Measurements from ENCODE around the gene FGD4.
A peak's percentile ranks its signal among the peaks of the same experiment; 100 is the strongest.

FGD4 gene

GRCh38 chr12:32448586-32448985 is 49.2 kb downstream of the FGD4 start:
- TF ChIP-seq TCF12 (IDR thresholded peaks at IDR 0.05; ENCODE audit: low read depth) = no peak
- no peak for TF ChIP-seq FOXM1 (IDR thresholded peaks at IDR 0.05; ENCODE audit: borderline replicate concordance, low read depth)
- TF ChIP-seq EGR1 (IDR thresholded peaks at IDR 0.05) = no peak
- TF ChIP-seq REST (IDR thresholded peaks at IDR 0.05; ENCODE audit: low read depth) = no peak
- no peak for TF ChIP-seq RAD21 (IDR thresholded peaks at IDR 0.05; ENCODE audit: low read depth)
- TF ChIP-seq TAF1 (IDR thresholded peaks at IDR 0.05; ENCODE audit: low read depth) = no peak
- TF ChIP-seq CEBPB (IDR thresholded peaks at IDR 0.05) = no peak
- no peak for TF ChIP-seq EP300 (IDR thresholded peaks at IDR 0.05; ENCODE audit: borderline replicate concordance)
- TF ChIP-seq CREB1 (IDR thresholded peaks at IDR 0.05; ENCODE audit: low read depth) = no peak

GRCh38 chr12:32450363-32450762 is 51.0 kb downstream of the FGD4 start:
- TF ChIP-seq RAD21 (IDR thresholded peaks at IDR 0.05; ENCODE audit: low read depth) = no peak
- no peak for TF ChIP-seq YY1 (IDR thresholded peaks at IDR 0.05; ENCODE audit: low read depth)
- no peak for TF ChIP-seq NFIC (IDR thresholded peaks at IDR 0.05)
- TF ChIP-seq MAX (IDR thresholded peaks at IDR 0.05) = no peak

DNA sequence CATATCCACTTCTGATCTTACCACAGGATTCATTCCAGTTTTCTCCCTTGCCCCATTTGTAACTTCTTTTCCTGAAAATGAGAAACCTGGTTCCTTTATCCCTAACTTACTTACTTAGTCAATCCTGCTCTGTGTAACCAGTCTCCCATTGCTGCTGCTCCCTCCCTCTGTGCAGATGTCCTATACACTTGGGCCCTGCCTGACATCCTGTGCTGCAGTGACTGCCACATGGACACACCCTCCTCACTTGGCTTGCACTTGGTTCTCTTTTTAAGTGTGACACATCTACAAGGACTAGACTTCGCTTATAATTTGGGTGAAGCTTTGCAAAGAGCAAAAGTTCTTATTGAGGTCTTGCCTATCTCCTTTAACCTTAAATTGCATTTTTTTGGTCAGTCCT is 51.4 kb downstream of the FGD4 start:
- TF ChIP-seq RAD21 (IDR thresholded peaks at IDR 0.05; ENCODE audit: low read depth) = no peak
- TF ChIP-seq CREB1 (IDR thresholded peaks at IDR 0.05; ENCODE audit: low read depth) = no peak
- TF ChIP-seq CEBPB (IDR thresholded peaks at IDR 0.05) = no peak
- TF ChIP-seq TEAD4 (IDR thresholded peaks at IDR 0.05) = no peak
- TF ChIP-seq MAX (IDR thresholded peaks at IDR 0.05) = no peak
- no peak for TF ChIP-seq YY1 (IDR thresholded peaks at IDR 0.05; ENCODE audit: low read depth)
- TF ChIP-seq EGR1 (IDR thresholded peaks at IDR 0.05) = no peak
- no peak for TF ChIP-seq FOXM1 (IDR thresholded peaks at IDR 0.05; ENCODE audit: borderline replicate concordance, low read depth)

- TF ChIP-seq EP300 (IDR thresholded peaks at IDR 0.05; ENCODE audit: borderline replicate concordance) (no peak), FOXM1 (IDR thresholded peaks at IDR 0.05; ENCODE audit: borderline replicate concordance, low read depth) (no peak), MAX (IDR thresholded peaks at IDR 0.05) (no peak), ZBTB7A (IDR thresholded peaks at IDR 0.05; ENCODE audit: low read depth) (no peak), EGR1 (IDR thresholded peaks at IDR 0.05) (no peak), CEBPB (IDR thresholded peaks at IDR 0.05) (no peak), TCF12 (IDR thresholded peaks at IDR 0.05; ENCODE audit: low read depth) (no peak), RAD21 (IDR thresholded peaks at IDR 0.05; ENCODE audit: low read depth) (no peak), YY1 (IDR thresholded peaks at IDR 0.05; ENCODE audit: low read depth) (no peak), REST (IDR thresholded peaks at IDR 0.05; ENCODE audit: low read depth) (no peak), TAF1 (IDR thresholded peaks at IDR 0.05; ENCODE audit: low read depth) (no peak), USF1 (IDR thresholded peaks at IDR 0.05) (no peak), CREB1 (IDR thresholded peaks at IDR 0.05; ENCODE audit: low read depth) (no peak), NFIC (IDR thresholded peaks at IDR 0.05) (no peak), TEAD4 (IDR thresholded peaks at IDR 0.05) (no peak)
Measured at GRCh38 chr12:32451816-32452215, 52.5 kb downstream of the FGD4 start.

DNA sequence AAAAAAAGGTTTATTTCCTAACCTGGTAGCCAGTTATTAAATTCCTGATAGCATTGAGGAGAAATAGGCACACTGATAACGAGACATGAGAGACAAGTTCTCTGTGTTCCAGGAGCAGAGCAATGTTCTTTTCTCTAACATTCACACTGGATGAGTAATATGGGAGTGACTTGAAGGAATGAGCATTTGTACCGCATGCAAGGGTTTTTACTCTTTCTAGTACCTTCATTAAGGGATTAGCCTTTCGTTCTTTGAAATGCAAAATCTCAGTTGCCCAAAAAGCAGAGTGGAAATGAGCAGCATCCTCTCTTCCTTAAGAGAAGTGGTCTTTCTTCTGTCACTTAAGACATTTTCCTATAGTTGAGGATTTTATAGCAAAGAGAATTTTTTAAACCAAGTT is 54.7 kb downstream of the FGD4 start:
- TF ChIP-seq EP300 (IDR thresholded peaks at IDR 0.05; ENCODE audit: borderline replicate concordance) = no peak
- 0 out of 2 replicates have a peak, but pooled peaks have one; percentile 32 for TF ChIP-seq MAX (IDR thresholded peaks at IDR 0.05)
- TF ChIP-seq TEAD4 (IDR thresholded peaks at IDR 0.05) = peak; percentile 73
- no peak for TF ChIP-seq TCF12 (IDR thresholded peaks at IDR 0.05; ENCODE audit: low read depth)
- no peak for TF ChIP-seq CEBPB (IDR thresholded peaks at IDR 0.05)

DNA sequence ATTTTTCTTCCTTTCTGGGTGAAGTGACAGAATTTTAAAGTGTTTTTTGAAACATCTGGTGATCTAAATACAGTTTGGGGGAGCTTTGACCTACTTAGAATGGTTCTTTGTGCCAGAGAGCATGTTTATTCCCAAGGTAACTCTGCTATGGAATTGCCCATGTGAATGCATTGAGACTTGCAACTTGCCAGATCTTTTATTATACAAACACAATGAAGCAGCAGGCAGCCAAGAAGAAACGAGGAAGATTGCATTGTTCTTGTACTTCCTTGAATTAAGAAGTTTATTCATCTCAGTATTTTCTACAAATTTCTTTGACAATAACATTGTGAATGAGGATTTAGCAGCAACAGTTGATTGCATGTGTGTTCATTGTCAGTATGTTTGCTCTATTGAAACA is 55.5 kb downstream of the FGD4 start:
- TF ChIP-seq NFIC (IDR thresholded peaks at IDR 0.05) = peak; percentile 56; the same call in 1 of the 2 replicates
- TF ChIP-seq USF1 (IDR thresholded peaks at IDR 0.05) = no peak
- TF ChIP-seq MAX (IDR thresholded peaks at IDR 0.05) = peak; percentile 28; the same call in 1 of the 2 replicates
- TF ChIP-seq TCF12 (IDR thresholded peaks at IDR 0.05; ENCODE audit: low read depth) = no peak
- TF ChIP-seq RAD21 (IDR thresholded peaks at IDR 0.05; ENCODE audit: low read depth) = no peak
- no peak for TF ChIP-seq EP300 (IDR thresholded peaks at IDR 0.05; ENCODE audit: borderline replicate concordance)
- no peak for TF ChIP-seq YY1 (IDR thresholded peaks at IDR 0.05; ENCODE audit: low read depth)
- no peak for TF ChIP-seq EGR1 (IDR thresholded peaks at IDR 0.05)
- no peak for TF ChIP-seq FOXM1 (IDR thresholded peaks at IDR 0.05; ENCODE audit: borderline replicate concordance, low read depth)
- no peak for TF ChIP-seq CEBPB (IDR thresholded peaks at IDR 0.05)
